SK-N-SH (cell line): ENCODE results near the gene ILDR1. TPM values are rescaled to one million over a fixed set of nuclear protein-coding genes. Genes with fewer than 3 reads are reported as not detected.

Source experiments
- CTCF ChIA-PET: fragments of 300-600, 350-600 bp; formaldehyde crosslinking; extraction: SDS; loops from one replicate; lab custom pipeline; 2021; lab: Yijun Ruan, JAX
- POLR2A ChIA-PET: fragments of 350-600 bp; sonication (Branson Sonifier 250); formaldehyde crosslinking; extraction: SDS; loops from one replicate; lab custom pipeline; 2020; ENCODE audit warnings: antibody characterized with exemption, inconsistent platforms; lab: Yijun Ruan, JAX
- DNase-seq: peaks from one replicate; pipeline ENCODE4 v3.0.0; 2012
- H2AFZ ChIP-seq: fragments of 200-600 bp; sonication (generic); 2 replicates; pipeline ENCODE4 v1.8.1; 2016; ENCODE audit warnings: antibody characterized with exemption, mild to moderate bottlenecking, low read depth
- H3F3A ChIP-seq: fragments of 200-600 bp; sonication (generic); replicated peaks from 2 replicates; pipeline ENCODE3; 2016; ENCODE audit warnings: antibody characterized with exemption, mild to moderate bottlenecking; ENCODE audit not compliant: insufficient read depth
- H3K27ac ChIP-seq, 2 experiments: fragments of 200-500 bp in 1 of 2; fragments of 200-600 bp in 1 of 2; sonication (Bioruptor generic) in 1 of 2; sonication (generic), shearing (Covaris generic) in 1 of 2; 2 replicates each; pipeline versions ENCODE4 v1.5.1 to v1.6.1; 2014 to 2016; ENCODE audit warnings: low read depth in 2 of 2, inconsistent platforms in 1 of 2, low read length in 1 of 2, mild to moderate bottlenecking in 1 of 2, mixed read lengths in 1 of 2
- H3K27me3 ChIP-seq: fragments of 200-600 bp; sonication (generic), shearing (Covaris generic); 2 replicates; pipeline ENCODE4 v1.6.1; 2016; ENCODE audit warnings: mixed run types; ENCODE audit not compliant: insufficient read depth
- H3K36me3 ChIP-seq, 2 experiments: fragments of 200-500 bp in 1 of 2; fragments of 200-600 bp in 1 of 2; sonication (Bioruptor generic) in 1 of 2; sonication (generic) in 1 of 2; replicated peaks in 1 of 2; 2 replicates each; pipeline versions ENCODE3 to v1.5.1; 2014 to 2016; ENCODE audit warnings: low read length in 1 of 2, mild to moderate bottlenecking in 1 of 2; ENCODE audit not compliant: insufficient read depth in 2 of 2, control insufficient read depth in 1 of 2
- H3K4me1 ChIP-seq, 2 experiments: fragments of 200-500 bp in 1 of 2; fragments of 200-600 bp in 1 of 2; sonication (Bioruptor generic) in 1 of 2; sonication (generic), shearing (Covaris generic) in 1 of 2; 2 replicates each; pipeline versions ENCODE4 v1.5.1 to v1.6.1; 2014 to 2016; ENCODE audit warnings: low read depth in 1 of 2, low read length in 1 of 2, mixed run types in 1 of 2; ENCODE audit not compliant: insufficient read depth in 2 of 2, control insufficient read depth in 1 of 2
- H3K4me2 ChIP-seq: fragments of 200-600 bp; sonication (generic), shearing (Covaris generic); 2 replicates; pipeline ENCODE4 v1.6.1; 2017; ENCODE audit warnings: mixed run types
- H3K4me3 ChIP-seq, 2 experiments: fragments of 200-500 bp in 1 of 2; fragments of 200-600 bp in 1 of 2; sonication (Bioruptor generic) in 1 of 2; sonication (generic), shearing (Covaris generic) in 1 of 2; 2 replicates each; pipeline versions ENCODE4 v1.5.1 to v1.8.1; 2014 to 2016; ENCODE audit warnings: low read depth in 2 of 2, inconsistent platforms in 1 of 2, low read length in 1 of 2, mild to moderate bottlenecking in 1 of 2, mixed read lengths in 1 of 2, moderate library complexity in 1 of 2
- H3K79me2 ChIP-seq: fragments of 200-600 bp; sonication (generic); 2 replicates; pipeline ENCODE4 v1.8.1; 2017; ENCODE audit warnings: mild to moderate bottlenecking; ENCODE audit not compliant: insufficient read depth
- H3K9ac ChIP-seq: fragments of 200-600 bp; sonication (generic); 2 replicates; pipeline ENCODE4 v1.6.1; 2017; ENCODE audit warnings: mixed run types
- H3K9me2 ChIP-seq: fragments of 200-600 bp; sonication (generic); 2 replicates; pipeline ENCODE4 v1.6.1; 2017; ENCODE audit warnings: mixed run types
- H3K9me3 ChIP-seq: fragments of 200-600 bp; sonication (generic); 2 replicates; pipeline ENCODE4 v1.6.1; 2017; ENCODE audit warnings: mixed run types, mild to moderate bottlenecking, moderate library complexity
- H4K20me1 ChIP-seq: fragments of 200-600 bp; sonication (generic); 2 replicates; pipeline ENCODE4 v1.6.1; 2017; ENCODE audit warnings: mild to moderate bottlenecking, mixed run types; ENCODE audit not compliant: insufficient read depth
- EZH2phosphoT487 ChIP-seq: fragments of 200-600 bp; sonication (generic); IDR thresholded peaks from 2 replicates; pipeline ENCODE4 v1.6.1; 2017; ENCODE audit warnings: low read depth, mixed run types, mild to moderate bottlenecking, antibody characterized with exemption, moderate library complexity, borderline replicate concordance
- FOSL2 ChIP-seq: IDR thresholded peaks from 2 replicates; pipeline ENCODE4 v1.4.0; 2012; ENCODE audit warnings: low read depth, mild to moderate bottlenecking, moderate library complexity, borderline replicate concordance
- FOXJ3 ChIP-seq: sonication (generic); formaldehyde crosslinking; IDR thresholded peaks from 2 replicates; pipeline ENCODE4 v1.5.1; 2020; ENCODE audit warnings: mild to moderate bottlenecking, missing genetic modification reagents
- FOXM1 ChIP-seq: IDR thresholded peaks from 2 replicates; pipeline ENCODE4 v1.4.0; 2012; ENCODE audit warnings: low read depth, mild to moderate bottlenecking
- GABPA ChIP-seq: IDR thresholded peaks from 2 replicates; pipeline ENCODE4 v1.4.0; 2012; ENCODE audit warnings: low read depth, mild to moderate bottlenecking
- GATA2 ChIP-seq: sonication (generic); formaldehyde crosslinking; IDR thresholded peaks from 2 replicates; pipeline ENCODE4 v1.5.0; 2020; ENCODE audit warnings: mild to moderate bottlenecking, missing genetic modification reagents
- MXI1 ChIP-seq: IDR thresholded peaks from 2 replicates; pipeline ENCODE4 v1.6.1; 2012; ENCODE audit warnings: mild to moderate bottlenecking, low read depth, low read length, improper control_type of control experiment
- RAD21 ChIP-seq: IDR thresholded peaks from 2 replicates; pipeline ENCODE4 v1.6.1; 2012; ENCODE audit warnings: mild to moderate bottlenecking, low read length
- RCOR1 ChIP-seq: fragments of 150-350 bp; IDR thresholded peaks from 2 replicates; pipeline ENCODE4 v1.6.1; 2017; ENCODE audit warnings: antibody characterized with exemption, low read length
- RFX5 ChIP-seq: IDR thresholded peaks from 2 replicates; pipeline ENCODE4 v1.6.1; 2012; ENCODE audit warnings: mild to moderate bottlenecking, improper control_type of control experiment, low read length
- SIN3A ChIP-seq: IDR thresholded peaks from 2 replicates; pipeline ENCODE4 v1.6.1; 2012; ENCODE audit warnings: low read depth, mild to moderate bottlenecking, low read length, moderate library complexity, borderline replicate concordance
- TAF1 ChIP-seq: IDR thresholded peaks from 2 replicates; pipeline ENCODE4 v1.6.1; 2012; ENCODE audit warnings: low read depth, mild to moderate bottlenecking, low read length, moderate library complexity, borderline replicate concordance
- TCF12 ChIP-seq: IDR thresholded peaks from 2 replicates; pipeline ENCODE4 v1.4.0; 2012
- WGBS: methylation state at CpG from one replicate; pipeline ENCODE4 v1.1.6; 2017; ENCODE audit warnings: low lambda C conversion rate; 5-methylcytosine and 5-hydroxymethylcytosine counted together
- polyA plus RNA-seq, 3 experiments: library from polyadenylated mRNA; depleted of rRNA; stranded (reverse); fragments of >200 nt; gene quantifications; 2 replicates each; pipeline ENCODE4 v1.2.3, GENCODE V29; 2012
- TF ChIP-seq, protein P1 (sequence below): IDR thresholded peaks from 2 replicates; pipeline ENCODE4; 2012
- TF ChIP-seq, protein P2 (sequence below): fragments of 200-600 bp; sonication (generic); IDR thresholded peaks from 2 replicates; pipeline ENCODE4 v1.6.1; 2017; ENCODE audit warnings: antibody characterized with exemption, mild to moderate bottlenecking, moderate library complexity
- TF ChIP-seq, protein P3 (sequence below): fragments of 150-350 bp; IDR thresholded peaks from 2 replicates; pipeline ENCODE4 v1.6.1; 2016; ENCODE audit warnings: mild to moderate bottlenecking, low read depth, low read length
- TF ChIP-seq, protein P4 (sequence below): IDR thresholded peaks from 2 replicates; pipeline ENCODE4 v1.4.0; 2012; ENCODE audit warnings: low read depth, borderline replicate concordance
- TF ChIP-seq, protein P5 (sequence below): fragments of 150-350 bp; IDR thresholded peaks from 2 replicates; pipeline ENCODE4 v1.6.1; 2017; ENCODE audit warnings: antibody characterized with exemption, low read length, low read depth, borderline replicate concordance
- TF ChIP-seq, protein P6 (sequence below): IDR thresholded peaks from 2 replicates; pipeline ENCODE4 v1.6.1; 2012; ENCODE audit warnings: mild to moderate bottlenecking, low read depth, low read length, moderate library complexity
- TF ChIP-seq, protein P7 (sequence below): IDR thresholded peaks from 2 replicates; pipeline ENCODE4 v1.4.0; 2012; ENCODE audit warnings: low read depth, borderline replicate concordance

The ILDR1 gene
- polyA plus RNA-seq, 1 of the 3 experiments (the other 2 are of a cell fraction), result 0.02 TPM

DNA sequence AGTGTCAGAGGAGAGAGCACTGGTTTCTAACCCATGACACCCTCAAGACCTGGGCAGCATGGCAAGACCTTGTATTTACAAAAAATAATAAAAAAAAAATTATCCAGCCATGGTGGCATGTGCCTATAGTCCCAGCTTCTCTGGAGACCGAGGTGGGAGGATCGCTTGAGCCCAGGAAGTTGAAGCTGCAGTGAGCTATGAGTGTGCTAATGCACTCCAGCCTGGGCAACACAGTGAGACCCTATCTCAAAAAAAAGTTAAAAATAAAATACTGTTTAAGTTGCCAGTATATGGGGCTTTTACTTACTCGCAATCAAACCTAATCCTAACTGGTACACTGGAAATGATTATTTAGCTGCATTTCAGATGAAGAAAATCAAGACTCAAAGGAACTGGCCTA is 20.2 kb downstream of the ILDR1 start:
- no peak for TF ChIP-seq FOSL2
- TF ChIP-seq, protein P1, sequence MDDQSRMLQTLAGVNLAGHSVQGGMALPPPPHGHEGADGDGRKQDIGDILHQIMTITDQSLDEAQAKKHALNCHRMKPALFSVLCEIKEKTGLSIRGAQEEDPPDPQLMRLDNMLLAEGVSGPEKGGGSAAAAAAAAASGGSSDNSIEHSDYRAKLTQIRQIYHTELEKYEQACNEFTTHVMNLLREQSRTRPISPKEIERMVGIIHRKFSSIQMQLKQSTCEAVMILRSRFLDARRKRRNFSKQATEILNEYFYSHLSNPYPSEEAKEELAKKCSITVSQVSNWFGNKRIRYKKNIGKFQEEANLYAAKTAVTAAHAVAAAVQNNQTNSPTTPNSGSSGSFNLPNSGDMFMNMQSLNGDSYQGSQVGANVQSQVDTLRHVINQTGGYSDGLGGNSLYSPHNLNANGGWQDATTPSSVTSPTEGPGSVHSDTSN, result no peak
- TF ChIP-seq MXI1, result no peak
- TF ChIP-seq GABPA, result no peak
- TF ChIP-seq, protein P2, sequence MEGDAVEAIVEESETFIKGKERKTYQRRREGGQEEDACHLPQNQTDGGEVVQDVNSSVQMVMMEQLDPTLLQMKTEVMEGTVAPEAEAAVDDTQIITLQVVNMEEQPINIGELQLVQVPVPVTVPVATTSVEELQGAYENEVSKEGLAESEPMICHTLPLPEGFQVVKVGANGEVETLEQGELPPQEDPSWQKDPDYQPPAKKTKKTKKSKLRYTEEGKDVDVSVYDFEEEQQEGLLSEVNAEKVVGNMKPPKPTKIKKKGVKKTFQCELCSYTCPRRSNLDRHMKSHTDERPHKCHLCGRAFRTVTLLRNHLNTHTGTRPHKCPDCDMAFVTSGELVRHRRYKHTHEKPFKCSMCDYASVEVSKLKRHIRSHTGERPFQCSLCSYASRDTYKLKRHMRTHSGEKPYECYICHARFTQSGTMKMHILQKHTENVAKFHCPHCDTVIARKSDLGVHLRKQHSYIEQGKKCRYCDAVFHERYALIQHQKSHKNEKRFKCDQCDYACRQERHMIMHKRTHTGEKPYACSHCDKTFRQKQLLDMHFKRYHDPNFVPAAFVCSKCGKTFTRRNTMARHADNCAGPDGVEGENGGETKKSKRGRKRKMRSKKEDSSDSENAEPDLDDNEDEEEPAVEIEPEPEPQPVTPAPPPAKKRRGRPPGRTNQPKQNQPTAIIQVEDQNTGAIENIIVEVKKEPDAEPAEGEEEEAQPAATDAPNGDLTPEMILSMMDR, result no peak
- TF ChIP-seq, protein P3, sequence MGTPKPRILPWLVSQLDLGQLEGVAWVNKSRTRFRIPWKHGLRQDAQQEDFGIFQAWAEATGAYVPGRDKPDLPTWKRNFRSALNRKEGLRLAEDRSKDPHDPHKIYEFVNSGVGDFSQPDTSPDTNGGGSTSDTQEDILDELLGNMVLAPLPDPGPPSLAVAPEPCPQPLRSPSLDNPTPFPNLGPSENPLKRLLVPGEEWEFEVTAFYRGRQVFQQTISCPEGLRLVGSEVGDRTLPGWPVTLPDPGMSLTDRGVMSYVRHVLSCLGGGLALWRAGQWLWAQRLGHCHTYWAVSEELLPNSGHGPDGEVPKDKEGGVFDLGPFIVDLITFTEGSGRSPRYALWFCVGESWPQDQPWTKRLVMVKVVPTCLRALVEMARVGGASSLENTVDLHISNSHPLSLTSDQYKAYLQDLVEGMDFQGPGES, result no peak
- no peak for TF ChIP-seq EZH2phosphoT487
- TF ChIP-seq, protein P4, sequence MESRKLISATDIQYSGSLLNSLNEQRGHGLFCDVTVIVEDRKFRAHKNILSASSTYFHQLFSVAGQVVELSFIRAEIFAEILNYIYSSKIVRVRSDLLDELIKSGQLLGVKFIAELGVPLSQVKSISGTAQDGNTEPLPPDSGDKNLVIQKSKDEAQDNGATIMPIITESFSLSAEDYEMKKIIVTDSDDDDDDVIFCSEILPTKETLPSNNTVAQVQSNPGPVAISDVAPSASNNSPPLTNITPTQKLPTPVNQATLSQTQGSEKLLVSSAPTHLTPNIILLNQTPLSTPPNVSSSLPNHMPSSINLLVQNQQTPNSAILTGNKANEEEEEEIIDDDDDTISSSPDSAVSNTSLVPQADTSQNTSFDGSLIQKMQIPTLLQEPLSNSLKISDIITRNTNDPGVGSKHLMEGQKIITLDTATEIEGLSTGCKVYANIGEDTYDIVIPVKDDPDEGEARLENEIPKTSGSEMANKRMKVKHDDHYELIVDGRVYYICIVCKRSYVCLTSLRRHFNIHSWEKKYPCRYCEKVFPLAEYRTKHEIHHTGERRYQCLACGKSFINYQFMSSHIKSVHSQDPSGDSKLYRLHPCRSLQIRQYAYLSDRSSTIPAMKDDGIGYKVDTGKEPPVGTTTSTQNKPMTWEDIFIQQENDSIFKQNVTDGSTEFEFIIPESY, result no peak
- no peak for TF ChIP-seq RFX5
- TF ChIP-seq, protein P5, sequence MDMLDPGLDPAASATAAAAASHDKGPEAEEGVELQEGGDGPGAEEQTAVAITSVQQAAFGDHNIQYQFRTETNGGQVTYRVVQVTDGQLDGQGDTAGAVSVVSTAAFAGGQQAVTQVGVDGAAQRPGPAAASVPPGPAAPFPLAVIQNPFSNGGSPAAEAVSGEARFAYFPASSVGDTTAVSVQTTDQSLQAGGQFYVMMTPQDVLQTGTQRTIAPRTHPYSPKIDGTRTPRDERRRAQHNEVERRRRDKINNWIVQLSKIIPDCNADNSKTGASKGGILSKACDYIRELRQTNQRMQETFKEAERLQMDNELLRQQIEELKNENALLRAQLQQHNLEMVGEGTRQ, result no peak
- TF ChIP-seq TCF12, result no peak
- no peak for TF ChIP-seq TAF1
- TF ChIP-seq, protein P6, sequence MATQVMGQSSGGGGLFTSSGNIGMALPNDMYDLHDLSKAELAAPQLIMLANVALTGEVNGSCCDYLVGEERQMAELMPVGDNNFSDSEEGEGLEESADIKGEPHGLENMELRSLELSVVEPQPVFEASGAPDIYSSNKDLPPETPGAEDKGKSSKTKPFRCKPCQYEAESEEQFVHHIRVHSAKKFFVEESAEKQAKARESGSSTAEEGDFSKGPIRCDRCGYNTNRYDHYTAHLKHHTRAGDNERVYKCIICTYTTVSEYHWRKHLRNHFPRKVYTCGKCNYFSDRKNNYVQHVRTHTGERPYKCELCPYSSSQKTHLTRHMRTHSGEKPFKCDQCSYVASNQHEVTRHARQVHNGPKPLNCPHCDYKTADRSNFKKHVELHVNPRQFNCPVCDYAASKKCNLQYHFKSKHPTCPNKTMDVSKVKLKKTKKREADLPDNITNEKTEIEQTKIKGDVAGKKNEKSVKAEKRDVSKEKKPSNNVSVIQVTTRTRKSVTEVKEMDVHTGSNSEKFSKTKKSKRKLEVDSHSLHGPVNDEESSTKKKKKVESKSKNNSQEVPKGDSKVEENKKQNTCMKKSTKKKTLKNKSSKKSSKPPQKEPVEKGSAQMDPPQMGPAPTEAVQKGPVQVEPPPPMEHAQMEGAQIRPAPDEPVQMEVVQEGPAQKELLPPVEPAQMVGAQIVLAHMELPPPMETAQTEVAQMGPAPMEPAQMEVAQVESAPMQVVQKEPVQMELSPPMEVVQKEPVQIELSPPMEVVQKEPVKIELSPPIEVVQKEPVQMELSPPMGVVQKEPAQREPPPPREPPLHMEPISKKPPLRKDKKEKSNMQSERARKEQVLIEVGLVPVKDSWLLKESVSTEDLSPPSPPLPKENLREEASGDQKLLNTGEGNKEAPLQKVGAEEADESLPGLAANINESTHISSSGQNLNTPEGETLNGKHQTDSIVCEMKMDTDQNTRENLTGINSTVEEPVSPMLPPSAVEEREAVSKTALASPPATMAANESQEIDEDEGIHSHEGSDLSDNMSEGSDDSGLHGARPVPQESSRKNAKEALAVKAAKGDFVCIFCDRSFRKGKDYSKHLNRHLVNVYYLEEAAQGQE, result no peak
- TF ChIP-seq, protein P7, sequence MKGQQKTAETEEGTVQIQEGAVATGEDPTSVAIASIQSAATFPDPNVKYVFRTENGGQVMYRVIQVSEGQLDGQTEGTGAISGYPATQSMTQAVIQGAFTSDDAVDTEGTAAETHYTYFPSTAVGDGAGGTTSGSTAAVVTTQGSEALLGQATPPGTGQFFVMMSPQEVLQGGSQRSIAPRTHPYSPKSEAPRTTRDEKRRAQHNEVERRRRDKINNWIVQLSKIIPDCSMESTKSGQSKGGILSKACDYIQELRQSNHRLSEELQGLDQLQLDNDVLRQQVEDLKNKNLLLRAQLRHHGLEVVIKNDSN, result no peak
- no peak for TF ChIP-seq GATA2 (CRISPR knock-in tag)
- no peak for TF ChIP-seq RAD21
- TF ChIP-seq FOXM1, result no peak
- no peak for TF ChIP-seq RCOR1
- TF ChIP-seq SIN3A, result no peak
- no peak for TF ChIP-seq FOXJ3 (CRISPR knock-in tag)
- Histone ChIP-seq H3K9ac (no peak overlapping the region), H3F3A (peaks cover 4% of the 10 kb centered on the region), H3K36me3 (no peaks in the 10 kb centered on the region), H3K4me2 (no peak overlapping the region), H3K27ac (no peak overlapping the region), H3K4me1 (peaks cover 0 to 8% of the 10 kb centered on the region in 2 experiments; a peak in 1 of 4 replicates), H4K20me1 (no peaks in the 10 kb centered on the region), H3K79me2 (no peaks in the 10 kb centered on the region), H3K4me3 (no peak overlapping the region), H2AFZ (no peak overlapping the region; the same call in 1 of the 2 replicates), H3K9me3 (no peaks in the 10 kb centered on the region), H3K27me3 (no peaks in the 10 kb centered on the region), H3K9me2 (no peaks in the 10 kb centered on the region)
- 35% methylated on average over 3 of the region's 3 CpGs for WGBS
- no peak for DNase-seq
- ChIA-PET POLR2A (no interaction called here), CTCF (interaction anchor here (1.3 kb wide), 1 partner anchor 11 kb away, joined by 3 read pairs; no protein-coding TSS in a partner anchor)
